Neural progenitor cell (in vitro differentiated cells): ENCODE results near the gene MMP1. TPM values are rescaled to one million over a fixed set of nuclear protein-coding genes. Genes with fewer than 3 reads are reported as not detected.
A peak's percentile ranks its signal among the peaks of the same experiment; 100 is the strongest.

ENCODE experiments used
- DNase-seq: peaks from one replicate; pipeline ENCODE4 v3.0.0-alpha.2; 2016; ENCODE audit warnings: low spot score
- H2AFZ ChIP-seq: fragments of 200-600 bp; sonication (generic); replicated peaks from 2 replicates; pipeline ENCODE4 v1.6.1; 2016; ENCODE audit warnings: antibody characterized with exemption
- H3F3A ChIP-seq: fragments of 200-600 bp; sonication (generic); 2 replicates; pipeline ENCODE4 v1.6.1; 2016; ENCODE audit warnings: antibody characterized with exemption, low read depth
- H3K27ac ChIP-seq: fragments of 200-600 bp; sonication (generic); 2 replicates; pipeline ENCODE4 v1.5.1; 2016; ENCODE audit warnings: mild to moderate bottlenecking
- H3K27me3 ChIP-seq: fragments of 200-600 bp; sonication (generic); 2 replicates; pipeline ENCODE4 v1.6.1; 2016; ENCODE audit warnings: mild to moderate bottlenecking, moderate library complexity
- H3K36me3 ChIP-seq: fragments of 200-600 bp; sonication (generic); 2 replicates; pipeline ENCODE4 v1.5.1; 2016
- H3K4me1 ChIP-seq: fragments of 200-600 bp; sonication (generic); 2 replicates; pipeline ENCODE4 v1.6.1; 2016; ENCODE audit warnings: mixed run types
- H3K4me2 ChIP-seq: fragments of 200-600 bp; sonication (generic); 2 replicates; pipeline ENCODE4 v1.6.1; 2016
- H3K4me3 ChIP-seq: fragments of 200-600 bp; sonication (generic); 2 replicates; pipeline ENCODE4 v1.5.1; 2016
- H3K79me2 ChIP-seq: fragments of 200-600 bp; sonication (generic); 2 replicates; pipeline ENCODE4 v1.6.1; 2016; ENCODE audit warnings: low read depth
- H3K9ac ChIP-seq: fragments of 200-600 bp; sonication (generic); 2 replicates; pipeline ENCODE4 v1.6.1; 2016
- H3K9me3 ChIP-seq: fragments of 200-600 bp; sonication (generic); 2 replicates; pipeline ENCODE4 v1.5.1; 2016; ENCODE audit warnings: low read depth
- H4K20me1 ChIP-seq: fragments of 200-600 bp; sonication (generic); 2 replicates; pipeline ENCODE4 v1.6.1; 2016; ENCODE audit warnings: low read depth
- H3K27ac Mint-ChIP-seq: 3 replicates; pipeline ENCODE4 v1.8.0; 2021; ENCODE audit warnings: mixed read lengths
- H3K27me3 Mint-ChIP-seq: 2 replicates; pipeline ENCODE4 v1.8.0; 2022; ENCODE audit warnings: low read depth, mild to moderate bottlenecking, inconsistent platforms, moderate library complexity, mixed read lengths; ENCODE audit not compliant: insufficient read depth
- H3K36me3 Mint-ChIP-seq: 3 replicates; pipeline ENCODE4 v1.8.0; 2021; ENCODE audit warnings: mixed read lengths
- H3K4me1 Mint-ChIP-seq: 3 replicates; pipeline ENCODE4 v1.8.0; 2021; ENCODE audit warnings: mixed read lengths
- H3K4me3 Mint-ChIP-seq: 3 replicates; pipeline ENCODE4 v1.8.0; 2021; ENCODE audit warnings: mild to moderate bottlenecking, moderate library complexity, mixed read lengths
- H3K9me3 Mint-ChIP-seq: 3 replicates; pipeline ENCODE4 v1.8.0; 2020; ENCODE audit warnings: mixed read lengths
- CTCF ChIP-seq: fragments of 200-600 bp; sonication (generic); IDR thresholded peaks from 2 replicates; pipeline ENCODE4 v1.5.1; 2017; ENCODE audit warnings: antibody characterized with exemption, mild to moderate bottlenecking
- EZH2 ChIP-seq: fragments of 200-600 bp; sonication (generic); IDR thresholded peaks from 2 replicates; pipeline ENCODE4 v1.6.1; 2017; ENCODE audit warnings: antibody characterized with exemption, mild to moderate bottlenecking, moderate library complexity
- EZH2phosphoT487 ChIP-seq: fragments of 200-600 bp; sonication (generic); IDR thresholded peaks from 2 replicates; pipeline ENCODE4 v1.6.1; 2017; ENCODE audit warnings: antibody characterized with exemption
- total RNA-seq: library from RNA; depleted of rRNA; stranded (reverse); fragments of >200 nt; gene quantifications from 2 replicates; pipeline ENCODE4 v1.2.3, GENCODE V29; 2015; ENCODE audit warnings: low replicate concordance

MMP1 gene
- total RNA-seq, 1 donor from 2014 or later = not detected

GRCh38 chr11:102810950-102811660 is 13.1 kb upstream of the MMP1 start:
- H3K36me3 ChIP-seq = no peaks in the 10 kb centered on the region
- peak; percentile 31 for DNase-seq
- TF ChIP-seq EZH2phosphoT487 (no peak), CTCF (peak; percentile 54)
- no peak overlapping the region for H3K4me3 ChIP-seq
- no peaks in the 10 kb centered on the region for H3K9me3 ChIP-seq
- H3F3A ChIP-seq = no peaks in the 10 kb centered on the region
- H3K4me1 ChIP-seq = no peaks in the 10 kb centered on the region
- H3K9me3 Mint-ChIP-seq = peaks cover 2% of the 10 kb centered on the region
- no peak overlapping the region for H2AFZ ChIP-seq
- no peaks in the 10 kb centered on the region for H4K20me1 ChIP-seq
- no peak overlapping the region for H3K4me3 Mint-ChIP-seq
- H3K27ac Mint-ChIP-seq = no peak overlapping the region
- no peak overlapping the region for H3K9ac ChIP-seq
- no peaks in the 10 kb centered on the region for H3K27me3 ChIP-seq
- no peaks in the 10 kb centered on the region for H3K79me2 ChIP-seq
- H3K4me2 ChIP-seq = no peak overlapping the region
- peaks cover 4% of the 10 kb centered on the region for H3K27me3 Mint-ChIP-seq
- H3K4me1 Mint-ChIP-seq = no peaks in the 10 kb centered on the region
- H3K27ac ChIP-seq = no peak overlapping the region
- H3K36me3 Mint-ChIP-seq = no peaks in the 10 kb centered on the region

GRCh38 chr11:102809971-102810370 is 12.0 kb upstream of the MMP1 start:
- Histone ChIP-seq H3K36me3 (no peaks in the 10 kb centered on the region), H3K4me1 (no peaks in the 10 kb centered on the region), H3F3A (no peaks in the 10 kb centered on the region), H3K27ac (no peak overlapping the region), H3K4me3 (no peak overlapping the region), H3K9me3 (no peaks in the 10 kb centered on the region), H3K9ac (no peak overlapping the region), H3K4me2 (no peak overlapping the region), H2AFZ (no peak overlapping the region), H4K20me1 (no peaks in the 10 kb centered on the region), H3K79me2 (no peaks in the 10 kb centered on the region), H3K27me3 (no peaks in the 10 kb centered on the region)
- no peak for TF ChIP-seq CTCF
- TF ChIP-seq EZH2phosphoT487 = no peak
- no peak for TF ChIP-seq EZH2
- no peak overlapping the region for H3K27ac Mint-ChIP-seq
- no peaks in the 10 kb centered on the region for H3K36me3 Mint-ChIP-seq
- peaks cover 4% of the 10 kb centered on the region for H3K27me3 Mint-ChIP-seq
- H3K4me3 Mint-ChIP-seq = no peak overlapping the region
- H3K4me1 Mint-ChIP-seq = no peaks in the 10 kb centered on the region
- DNase-seq = no peak
- H3K9me3 Mint-ChIP-seq = no peaks in the 10 kb centered on the region

DNA sequence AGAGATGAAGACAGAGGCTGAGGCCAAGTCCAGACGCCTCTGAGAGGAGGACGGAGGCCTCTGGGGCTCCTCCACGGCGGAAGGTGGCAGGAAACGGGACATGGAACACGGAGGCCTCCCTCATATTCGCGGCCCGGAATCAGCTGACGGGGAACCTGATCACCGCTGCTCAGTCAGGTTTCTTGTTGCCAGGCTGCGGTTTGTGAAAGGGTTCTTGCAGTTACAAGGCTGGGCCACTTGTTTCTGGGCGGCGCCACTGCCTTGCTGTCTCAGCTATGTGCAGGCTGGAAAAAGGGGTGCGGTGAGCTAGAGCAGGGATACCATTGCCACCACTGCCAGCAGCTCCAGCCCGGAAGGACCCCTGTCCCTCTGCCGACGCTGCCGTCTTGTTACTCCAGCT is 10.0 kb upstream of the MMP1 start:
- Histone ChIP-seq H3K9ac (no peak overlapping the region), H3K4me3 (peak overlapping the region; percentile 22), H3K4me1 (no peaks in the 10 kb centered on the region), H3K27me3 (no peaks in the 10 kb centered on the region), H3F3A (no peaks in the 10 kb centered on the region), H3K27ac (no peak overlapping the region), H4K20me1 (no peaks in the 10 kb centered on the region), H2AFZ (peak overlapping the region; percentile 97), H3K4me2 (peak overlapping the region; percentile 44), H3K9me3 (no peaks in the 10 kb centered on the region), H3K79me2 (no peaks in the 10 kb centered on the region), H3K36me3 (no peaks in the 10 kb centered on the region)
- Mint-ChIP-seq H3K36me3 (no peaks in the 10 kb centered on the region), H3K27ac (no peak overlapping the region), H3K27me3 (peaks cover 3% of the 10 kb centered on the region), H3K4me1 (no peaks in the 10 kb centered on the region), H3K4me3 (no peak overlapping the region), H3K9me3 (no peaks in the 10 kb centered on the region)
- DNase-seq = peak; percentile 77
- TF ChIP-seq EZH2 (no peak), CTCF (peak; percentile 60)
